HepG2 (cell line): Measurements from ENCODE around the gene FAM83F. TPM values are rescaled to one million over a fixed set of nuclear protein-coding genes. Genes with fewer than 3 reads are reported as not detected.
A peak's percentile ranks its signal among the peaks of the same experiment; 100 is the strongest.

ENCODE experiments used
- ATAC-seq: fragments of 200-7000 bp; cut with Tn5 transposase; 3 replicates; pipeline ENCODE4 v1.9.1; 2020; ENCODE audit warnings: mild to moderate bottlenecking, moderate library complexity
- BruUV-seq: library from RNA; stranded (reverse); fragments of 400-500 nt; replicated peaks from 2 replicates; lab custom pipeline; 2021; lab: Mats Ljungman, UMichigan
- CTCF ChIA-PET: fragments of 300-600 bp; formaldehyde crosslinking; extraction: SDS; loops from one replicate; lab custom pipeline; 2021; ENCODE audit warnings: low total read pairs, inconsistent platforms, low intra/inter-chr PET ratio; lab: Yijun Ruan, JAX
- POLR2A ChIA-PET: fragments of 350-600 bp; sonication (Branson Sonifier 250); formaldehyde crosslinking; loops from one replicate; lab custom pipeline; 2020; ENCODE audit warnings: antibody characterized with exemption, inconsistent platforms; lab: Yijun Ruan, JAX
- DNase-seq: peaks from one replicate; pipeline ENCODE4 v3.0.0-alpha.2; 2015; ENCODE audit warnings: low spot score
- FAIRE-seq: peaks from 3 replicates; lab custom pipeline; 2011; peaks lifted over from hg19 to GRCh38; lab: Jason Lieb, UNC
- H2AFZ ChIP-seq: one replicate; pipeline ENCODE4 v1.6.1; 2011; ENCODE audit warnings: low read length, inconsistent platforms
- H3K27ac ChIP-seq: fragments of 300-600 bp; 3 replicates; pipeline ENCODE4 v1.8.0; 2011; ENCODE audit warnings: mixed run types, mild to moderate bottlenecking, mixed read lengths, low read length, inconsistent platforms; ENCODE audit not compliant: insufficient read depth; ENCODE audit errors: extremely low read length
- H3K27me3 ChIP-seq, 2 experiments: fragments of 200-600 bp in 1 of 2; 2 replicates in 1 of 2; 3 replicates in 1 of 2; pipeline versions ENCODE4 v1.6.0 to v1.8.0; 2011; ENCODE audit warnings: low read length in 2 of 2, mild to moderate bottlenecking in 2 of 2, moderate library complexity in 2 of 2, inconsistent platforms in 1 of 2; ENCODE audit not compliant: insufficient read depth in 2 of 2, control insufficient read depth in 1 of 2
- H3K36me3 ChIP-seq, 2 experiments: fragments of 200-600 bp in 1 of 2; replicated peaks in 1 of 2; 2 replicates in 1 of 2; 3 replicates in 1 of 2; pipeline versions ENCODE4 v1.5.1 to v1.8.0; 2011; ENCODE audit warnings: low read length in 2 of 2, inconsistent platforms in 1 of 2; ENCODE audit not compliant: insufficient read depth in 2 of 2, control insufficient read depth in 1 of 2
- H3K4me1 ChIP-seq: 2 replicates; pipeline ENCODE4 v1.5.1; 2012; ENCODE audit warnings: low read length, inconsistent platforms; ENCODE audit not compliant: insufficient read depth
- H3K4me2 ChIP-seq: 2 replicates; pipeline ENCODE4 v1.6.0; 2011; ENCODE audit warnings: low read depth, low read length, inconsistent platforms
- H3K4me3 ChIP-seq, 3 experiments: fragments of 200-600 bp in 1 of 3; sonication (generic), shearing (Covaris generic) in 1 of 3; replicated peaks in 1 of 3; 2 replicates each; pipeline ENCODE4 v1.5.1; 2011 to 2016; ENCODE audit warnings: low read length in 3 of 3, inconsistent platforms in 2 of 3, low read depth in 2 of 3, mild to moderate bottlenecking in 2 of 3, control low read depth in 1 of 3, mixed read lengths in 1 of 3; ENCODE audit not compliant: insufficient read depth in 1 of 3
- H3K79me2 ChIP-seq: one replicate; pipeline ENCODE4 v1.6.1; 2011; ENCODE audit warnings: low read length, inconsistent platforms; ENCODE audit not compliant: insufficient read depth
- H3K9ac ChIP-seq: 2 replicates; pipeline ENCODE4 v1.6.0; 2011; ENCODE audit warnings: mild to moderate bottlenecking, low read depth, low read length, inconsistent platforms; ENCODE audit not compliant: insufficient read depth
- H3K9me3 ChIP-seq: 2 replicates; pipeline ENCODE4 v1.5.1; 2012; ENCODE audit warnings: mild to moderate bottlenecking, low read length
- H4K20me1 ChIP-seq: 2 replicates; pipeline ENCODE4 v1.6.0; 2011; ENCODE audit warnings: inconsistent platforms, mild to moderate bottlenecking, low read length, moderate library complexity; ENCODE audit not compliant: insufficient read depth
- ETV6 ChIP-seq: sonication (generic); formaldehyde crosslinking; conservative IDR thresholded peaks from 2 replicates; pipeline ENCODE4 v1.4.0; 2020; ENCODE audit warnings: missing genetic modification reagents
- MIER2 ChIP-seq: IDR thresholded peaks from 2 replicates; pipeline ENCODE4 v1.6.1; 2016; ENCODE audit warnings: missing biosample characterization, missing genetic modification reagents
- NCOA1 ChIP-seq: sonication (generic); formaldehyde crosslinking; IDR thresholded peaks from 2 replicates; pipeline ENCODE4 v1.9.0; 2021; ENCODE audit warnings: missing genetic modification reagents
- NFATC3 ChIP-seq: sonication (generic); formaldehyde crosslinking; IDR thresholded peaks from 2 replicates; pipeline ENCODE4 v1.5.1; 2020; ENCODE audit warnings: mild to moderate bottlenecking, missing genetic modification reagents
- STAT5B ChIP-seq: sonication (generic); formaldehyde crosslinking; IDR thresholded peaks from 2 replicates; pipeline ENCODE4 v1.4.0; 2020; ENCODE audit warnings: missing genetic modification reagents
- TAF1 ChIP-seq: sonication (generic); formaldehyde crosslinking; IDR thresholded peaks from 2 replicates; pipeline ENCODE4 v1.4.0; 2020; ENCODE audit warnings: missing genetic modification reagents
- XBP1 ChIP-seq: sonication (generic); formaldehyde crosslinking; IDR thresholded peaks from 2 replicates; pipeline ENCODE4 v1.5.0; 2020; ENCODE audit warnings: missing genetic modification reagents
- ZBTB42 ChIP-seq: sonication (generic); formaldehyde crosslinking; IDR thresholded peaks from 2 replicates; pipeline ENCODE4 v1.5.0; 2020; ENCODE audit warnings: mild to moderate bottlenecking, missing genetic modification reagents
- ZNF333 ChIP-seq: sonication (generic); formaldehyde crosslinking; IDR thresholded peaks from 2 replicates; pipeline ENCODE4 v1.4.0; 2020; ENCODE audit warnings: mild to moderate bottlenecking, missing genetic modification reagents, borderline replicate concordance
- ZNF34 ChIP-seq: sonication (generic); formaldehyde crosslinking; IDR thresholded peaks from 2 replicates; pipeline ENCODE4 v1.4.0; 2020; ENCODE audit warnings: mild to moderate bottlenecking, missing genetic modification reagents, borderline replicate concordance
- WGBS: methylation state at CpG from one replicate; pipeline ENCODE4 v1.1.6; 2017; ENCODE audit warnings: low lambda C conversion rate; 5-methylcytosine and 5-hydroxymethylcytosine counted together
- in situ Hi-C: cut with HindIII; loops from 2 replicates; pipeline ENCODE4 v1.10.0; 2017; ENCODE audit warnings: low pct_unique_long_range_greater_than_20kb; ENCODE audit not compliant: extremely low pct_ligation_motif_present
- intact Hi-C: fragments of 100-400 bp; cut with micrococcal nuclease; formaldehyde crosslinking; loops from one replicate; pipeline ENCODE4 v1.10.0; 2022; ENCODE audit not compliant: unreplicated experiment
- polyA plus RNA-seq, 8 experiments: library from polyadenylated mRNA; depleted of rRNA in 3 of 8; stranded (reverse) in 7 of 8; unstranded in 1 of 8; fragments of >200 nt; fragmentation: Illumina TruSeq in 4 of 8; extraction: Trizol in 4 of 8; gene quantifications; 2 replicates each; pipeline versions ENCODE4 v1.2.1 to v1.2.3, GENCODE V29; 2011 to 2016; ENCODE audit warnings: low read depth in 4 of 8, missing spikeins in 1 of 8, mixed read lengths in 1 of 8; ENCODE audit not compliant: insufficient read depth in 1 of 8
- total RNA-seq, 5 experiments: library from RNA; depleted of rRNA; stranded (reverse); fragments of >200 nt; fragmentation: Illumina TruSeq; extraction: Trizol; gene quantifications; 2 replicates each; pipeline ENCODE4 v1.2.3, GENCODE V29; 2016; ENCODE audit warnings: low read depth in 1 of 5
- TF ChIP-seq, protein P1 (sequence below): sonication (generic); formaldehyde crosslinking; IDR thresholded peaks from 2 replicates; pipeline ENCODE4 v1.9.0; 2022; ENCODE audit warnings: missing genetic modification reagents, mild to moderate bottlenecking, borderline replicate concordance
- TF ChIP-seq, protein P2 (sequence below): sonication (generic); formaldehyde crosslinking; IDR thresholded peaks from 2 replicates; pipeline ENCODE4 v1.4.0; 2020; ENCODE audit warnings: missing genetic modification reagents, borderline replicate concordance
- TF ChIP-seq, protein P3 (sequence below): sonication (generic); formaldehyde crosslinking; IDR thresholded peaks from 2 replicates; pipeline ENCODE4 v1.5.0; 2020; ENCODE audit warnings: mild to moderate bottlenecking, low read depth, missing genetic modification reagents, borderline replicate concordance

The FAM83F gene
- total and polyA plus RNA-seq, 2 of the 13 experiments (the other 11 are each of a cell fraction or from before 2014, with no cell fraction given): not detected

DNA sequence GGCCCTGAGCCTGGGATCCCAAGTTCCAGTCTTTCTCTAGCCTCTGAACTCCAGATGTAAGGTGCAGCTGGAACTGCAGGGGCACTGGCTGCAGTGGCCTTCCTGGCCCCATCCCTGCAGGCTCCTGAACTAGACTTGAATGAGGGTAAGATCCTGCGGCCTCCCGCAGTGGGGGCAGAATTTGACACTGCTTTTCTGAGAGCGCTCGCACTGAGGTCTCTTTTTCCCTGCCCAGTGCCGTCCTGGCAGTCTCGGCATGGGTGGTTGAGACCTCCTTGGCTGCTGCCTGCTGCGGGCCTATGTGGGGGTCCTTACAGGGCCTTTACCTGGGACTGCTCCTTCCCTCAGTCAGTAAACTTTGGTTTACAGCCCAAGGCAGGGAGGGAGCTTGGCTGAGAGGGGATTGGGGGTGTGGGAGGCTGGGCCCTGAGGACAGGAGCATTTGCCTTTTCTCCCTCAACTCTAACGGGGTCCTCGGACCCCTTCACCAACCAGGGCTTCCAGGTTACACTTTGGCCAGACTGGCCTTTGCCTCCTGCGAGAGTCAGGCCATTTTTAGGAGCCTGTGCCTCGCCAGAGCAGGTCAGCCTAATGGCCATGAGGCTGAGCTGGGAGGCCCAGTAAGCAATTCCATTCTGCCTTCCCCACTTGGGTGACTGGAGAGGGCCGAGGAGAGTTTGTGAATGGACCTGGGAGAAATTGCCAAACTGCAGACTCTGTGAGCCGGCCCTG is 35.4 kb downstream of the FAM83F start:
- Histone ChIP-seq H3K4me1 (peaks cover 24% of the 10 kb centered on the region), H3K27ac (no peak overlapping the region), H3K79me2 (no peaks in the 10 kb centered on the region), H3K4me3 (peak overlapping the region in 1 of 3 experiments; percentile 29; a peak in 1 of 6 replicates), H4K20me1 (no peaks in the 10 kb centered on the region), H3K9ac (no peak overlapping the region), H3K4me2 (no peak overlapping the region), H2AFZ (no peak overlapping the region), H3K36me3 (no peaks in the 10 kb centered on the region), H3K9me3 (no peaks in the 10 kb centered on the region), H3K27me3 (peaks cover 9 to 64% of the 10 kb centered on the region in 2 experiments; a peak in 3 of 5 replicates)
- ChIA-PET POLR2A (interaction anchor here (2.3 kb wide), 1 partner anchor 14 kb away, joined by 9 read pairs; no protein-coding TSS in a partner anchor), CTCF (no interaction called here)
- TF ChIP-seq ETV6 (CRISPR knock-in tag) (no peak), MIER2 (no peak)
- TF ChIP-seq, protein P1, sequence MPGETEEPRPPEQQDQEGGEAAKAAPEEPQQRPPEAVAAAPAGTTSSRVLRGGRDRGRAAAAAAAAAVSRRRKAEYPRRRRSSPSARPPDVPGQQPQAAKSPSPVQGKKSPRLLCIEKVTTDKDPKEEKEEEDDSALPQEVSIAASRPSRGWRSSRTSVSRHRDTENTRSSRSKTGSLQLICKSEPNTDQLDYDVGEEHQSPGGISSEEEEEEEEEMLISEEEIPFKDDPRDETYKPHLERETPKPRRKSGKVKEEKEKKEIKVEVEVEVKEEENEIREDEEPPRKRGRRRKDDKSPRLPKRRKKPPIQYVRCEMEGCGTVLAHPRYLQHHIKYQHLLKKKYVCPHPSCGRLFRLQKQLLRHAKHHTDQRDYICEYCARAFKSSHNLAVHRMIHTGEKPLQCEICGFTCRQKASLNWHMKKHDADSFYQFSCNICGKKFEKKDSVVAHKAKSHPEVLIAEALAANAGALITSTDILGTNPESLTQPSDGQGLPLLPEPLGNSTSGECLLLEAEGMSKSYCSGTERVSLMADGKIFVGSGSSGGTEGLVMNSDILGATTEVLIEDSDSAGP (CRISPR knock-in tag): no peak
- 65% methylated on average over 6 of the region's 13 CpGs for WGBS
- intact Hi-C loops (no loop called here), in situ Hi-C loops (no loop called here)
- BruUV-seq: no TSS peak
- DNase-seq (no peak), FAIRE-seq (no peak), ATAC-seq (no peak)

DNA sequence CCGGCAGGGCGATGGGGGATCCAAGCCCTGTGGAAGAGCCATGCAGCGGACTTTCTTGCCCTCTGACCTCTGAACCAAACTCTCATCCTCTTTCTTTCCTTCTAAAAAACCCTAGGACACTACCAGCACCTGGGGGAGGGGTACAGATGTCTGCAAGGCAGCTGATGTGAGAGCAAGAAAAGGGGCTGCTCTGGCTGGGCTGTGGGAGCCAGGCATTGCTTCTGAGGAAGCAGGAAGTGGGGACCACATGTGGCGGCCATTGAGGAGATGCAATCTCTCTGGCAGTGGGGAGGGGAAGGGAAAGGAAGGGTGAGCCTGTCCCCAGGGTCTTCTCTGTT is 36.0 kb downstream of the FAM83F start:
- H3K27ac ChIP-seq: no peak overlapping the region
- no peaks in the 10 kb centered on the region for H4K20me1 ChIP-seq
- H3K4me3 ChIP-seq: no peak overlapping the region
- H3K4me1 ChIP-seq: peaks cover 24% of the 10 kb centered on the region
- peaks cover 9 to 67% of the 10 kb centered on the region in 2 experiments; a peak in 3 of 5 replicates for H3K27me3 ChIP-seq
- no peaks in the 10 kb centered on the region for H3K9me3 ChIP-seq
- ATAC-seq (no peak), DNase-seq (no peak), FAIRE-seq (no peak)
- in situ Hi-C loops: no loop called here
- CTCF ChIA-PET: no interaction called here
- H2AFZ ChIP-seq: no peak overlapping the region
- no TSS peak for BruUV-seq
- no peak overlapping the region for H3K4me2 ChIP-seq
- intact Hi-C loops: no loop called here
- 53% methylated on average over 4 of the region's 4 CpGs for WGBS
- H3K79me2 ChIP-seq: no peaks in the 10 kb centered on the region
- H3K36me3 ChIP-seq: no peaks in the 10 kb centered on the region
- TF ChIP-seq, protein P2, sequence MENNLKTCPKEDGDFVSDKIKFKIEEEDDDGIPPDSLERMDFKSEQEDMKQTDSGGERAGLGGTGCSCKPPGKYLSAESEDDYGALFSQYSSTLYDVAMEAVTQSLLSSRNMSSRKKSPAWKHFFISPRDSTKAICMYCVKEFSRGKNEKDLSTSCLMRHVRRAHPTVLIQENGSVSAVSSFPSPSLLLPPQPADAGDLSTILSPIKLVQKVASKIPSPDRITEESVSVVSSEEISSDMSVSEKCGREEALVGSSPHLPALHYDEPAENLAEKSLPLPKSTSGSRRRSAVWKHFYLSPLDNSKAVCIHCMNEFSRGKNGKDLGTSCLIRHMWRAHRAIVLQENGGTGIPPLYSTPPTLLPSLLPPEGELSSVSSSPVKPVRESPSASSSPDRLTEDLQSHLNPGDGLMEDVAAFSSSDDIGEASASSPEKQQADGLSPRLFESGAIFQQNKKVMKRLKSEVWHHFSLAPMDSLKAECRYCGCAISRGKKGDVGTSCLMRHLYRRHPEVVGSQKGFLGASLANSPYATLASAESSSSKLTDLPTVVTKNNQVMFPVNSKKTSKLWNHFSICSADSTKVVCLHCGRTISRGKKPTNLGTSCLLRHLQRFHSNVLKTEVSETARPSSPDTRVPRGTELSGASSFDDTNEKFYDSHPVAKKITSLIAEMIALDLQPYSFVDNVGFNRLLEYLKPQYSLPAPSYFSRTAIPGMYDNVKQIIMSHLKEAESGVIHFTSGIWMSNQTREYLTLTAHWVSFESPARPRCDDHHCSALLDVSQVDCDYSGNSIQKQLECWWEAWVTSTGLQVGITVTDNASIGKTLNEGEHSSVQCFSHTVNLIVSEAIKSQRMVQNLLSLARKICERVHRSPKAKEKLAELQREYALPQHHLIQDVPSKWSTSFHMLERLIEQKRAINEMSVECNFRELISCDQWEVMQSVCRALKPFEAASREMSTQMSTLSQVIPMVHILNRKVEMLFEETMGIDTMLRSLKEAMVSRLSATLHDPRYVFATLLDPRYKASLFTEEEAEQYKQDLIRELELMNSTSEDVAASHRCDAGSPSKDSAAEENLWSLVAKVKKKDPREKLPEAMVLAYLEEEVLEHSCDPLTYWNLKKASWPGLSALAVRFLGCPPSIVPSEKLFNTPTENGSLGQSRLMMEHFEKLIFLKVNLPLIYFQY (CRISPR knock-in tag): no peak
- TF ChIP-seq NFATC3 (CRISPR knock-in tag): no peak
- no peak for TF ChIP-seq NCOA1
- no peak for TF ChIP-seq ZNF333 (CRISPR knock-in tag)
- no peak for TF ChIP-seq ZNF34
- no peak for TF ChIP-seq TAF1 (CRISPR knock-in tag)
- TF ChIP-seq, protein P3, sequence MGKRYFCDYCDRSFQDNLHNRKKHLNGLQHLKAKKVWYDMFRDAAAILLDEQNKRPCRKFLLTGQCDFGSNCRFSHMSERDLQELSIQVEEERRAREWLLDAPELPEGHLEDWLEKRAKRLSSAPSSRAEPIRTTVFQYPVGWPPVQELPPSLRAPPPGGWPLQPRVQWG (CRISPR knock-in tag): no peak
- no peak for TF ChIP-seq STAT5B (CRISPR knock-in tag)
- TF ChIP-seq XBP1 (CRISPR knock-in tag): no peak
- no peak for TF ChIP-seq ZBTB42 (CRISPR knock-in tag)
- POLR2A ChIA-PET: no interaction called here
- H3K9ac ChIP-seq: no peak overlapping the region
